Keratinocyte (primary cell): ENCODE data around the gene SYT9. TPM values are rescaled to one million over a fixed set of nuclear protein-coding genes. Genes with fewer than 3 reads are reported as not detected.

Experiments used
- DNase-seq: peaks from one replicate; pipeline ENCODE4 v3.0.0-alpha.2; 2011; ENCODE audit warnings: low read depth, missing footprints, low spot score
- FAIRE-seq: peaks from 2 replicates; lab custom pipeline; 2011; peaks lifted over from hg19 to GRCh38; lab: Jason Lieb, UNC
- H2AFZ ChIP-seq: 2 replicates; pipeline ENCODE4 v1.6.0; 2012; ENCODE audit warnings: low read length, control low read depth, inconsistent platforms; ENCODE audit not compliant: control insufficient read depth
- H3K27ac ChIP-seq: 2 replicates; pipeline ENCODE4 v1.5.1; 2011; ENCODE audit warnings: low read length; ENCODE audit not compliant: control insufficient read depth, insufficient read depth
- H3K27me3 ChIP-seq: 3 replicates; pipeline ENCODE4 v1.6.0; 2011; ENCODE audit warnings: low read length; ENCODE audit not compliant: control insufficient read depth, insufficient read depth; ENCODE audit errors: extremely low read depth
- H3K36me3 ChIP-seq, 2 experiments: 2 replicates in 1 of 2; 3 replicates in 1 of 2; pipeline ENCODE4 v1.5.1; 2011; ENCODE audit warnings: low read length in 2 of 2, mild to moderate bottlenecking in 1 of 2; ENCODE audit not compliant: control insufficient read depth in 2 of 2, insufficient read depth in 2 of 2; ENCODE audit errors: extremely low read depth in 1 of 2
- H3K4me1 ChIP-seq: 3 replicates; pipeline ENCODE4 v1.5.1; 2011; ENCODE audit warnings: low read length; ENCODE audit not compliant: control insufficient read depth, insufficient read depth; ENCODE audit errors: extremely low read depth
- H3K4me2 ChIP-seq: 3 replicates; pipeline ENCODE4 v1.6.0; 2011; ENCODE audit warnings: low read depth, low read length; ENCODE audit not compliant: control insufficient read depth, insufficient read depth; ENCODE audit errors: extremely low read depth
- H3K4me3 ChIP-seq, 3 experiments: fragments of 200-600 bp in 1 of 3; sonication (generic) in 1 of 3; 2 replicates in 2 of 3; 3 replicates in 1 of 3; pipeline ENCODE4 v1.5.1; 2011 to 2016; ENCODE audit warnings: low read length in 3 of 3, mild to moderate bottlenecking in 3 of 3, control low read depth in 2 of 3, inconsistent platforms in 1 of 3, low read depth in 1 of 3, mixed read lengths in 1 of 3, mixed run types in 1 of 3, moderate library complexity in 1 of 3; ENCODE audit not compliant: control insufficient read depth in 2 of 3, insufficient read depth in 2 of 3; ENCODE audit errors: extremely low read depth in 1 of 3
- H3K79me2 ChIP-seq: 2 replicates; pipeline ENCODE4 v1.6.0; 2012; ENCODE audit warnings: low read length; ENCODE audit not compliant: control insufficient read depth, insufficient read depth
- H3K9ac ChIP-seq: 3 replicates; pipeline ENCODE4 v1.6.0; 2011; ENCODE audit warnings: low read length; ENCODE audit not compliant: control insufficient read depth, insufficient read depth; ENCODE audit errors: extremely low read depth
- H3K9me1 ChIP-seq: 3 replicates; pipeline ENCODE4 v1.6.0; 2011; ENCODE audit warnings: low read length; ENCODE audit not compliant: control insufficient read depth, insufficient read depth; ENCODE audit errors: extremely low read depth
- H3K9me3 ChIP-seq: 2 replicates; pipeline ENCODE4 v1.5.1; 2012; ENCODE audit warnings: low read depth, low read length; ENCODE audit not compliant: control insufficient read depth
- H4K20me1 ChIP-seq: 3 replicates; pipeline ENCODE4 v1.6.0; 2011; ENCODE audit warnings: low read length; ENCODE audit not compliant: control insufficient read depth, insufficient read depth; ENCODE audit errors: extremely low read depth
- EZH2 ChIP-seq: IDR thresholded peaks from one replicate; pipeline ENCODE4 v1.6.1; 2012; ENCODE audit warnings: inconsistent platforms, mild to moderate bottlenecking, low read length, moderate library complexity
- dilution Hi-C: fragments of 300-500 bp; cut with MboI; formaldehyde crosslinking; loops from one replicate; pipeline ENCODE4 v1.7.0; 2020; ENCODE audit warnings: low sequenced_read_pairs; ENCODE audit not compliant: extremely low pct_ligation_motif_present
- polyA plus RNA-seq, 5 experiments: library from polyadenylated mRNA; depleted of rRNA in 3 of 5; stranded (reverse) in 3 of 5; stranded (forward) in 1 of 5; unstranded in 1 of 5; fragments of >200 nt; gene quantifications; 1 replicate in 1 of 5; 2 replicates in 3 of 5; 3 replicates in 1 of 5; pipeline versions ENCODE4 v1.2.1 to v1.2.3, GENCODE V29; 2011 to 2012; ENCODE audit warnings: missing spikeins in 2 of 5, low read depth in 1 of 5, low replicate concordance in 1 of 5
- TF ChIP-seq, protein P1 (sequence below), 3 experiments: IDR thresholded peaks in 1 of 3; conservative IDR thresholded peaks in 1 of 3; optimal IDR thresholded peaks in 1 of 3; 2 replicates in 2 of 3; 3 replicates in 1 of 3; pipeline versions ENCODE3 to v1.5.1; 2011; ENCODE audit warnings: low read length in 3 of 3, mild to moderate bottlenecking in 3 of 3, moderate library complexity in 2 of 3, control low read depth in 1 of 3, inconsistent platforms in 1 of 3; ENCODE audit not compliant: insufficient read depth in 2 of 3; ENCODE audit errors: extremely low read depth in 1 of 3

SYT9 gene
- polyA plus RNA-seq, 1 donor (not counting 4 experiments of a cell fraction or from before 2014, with no cell fraction given) = not detected

DNA sequence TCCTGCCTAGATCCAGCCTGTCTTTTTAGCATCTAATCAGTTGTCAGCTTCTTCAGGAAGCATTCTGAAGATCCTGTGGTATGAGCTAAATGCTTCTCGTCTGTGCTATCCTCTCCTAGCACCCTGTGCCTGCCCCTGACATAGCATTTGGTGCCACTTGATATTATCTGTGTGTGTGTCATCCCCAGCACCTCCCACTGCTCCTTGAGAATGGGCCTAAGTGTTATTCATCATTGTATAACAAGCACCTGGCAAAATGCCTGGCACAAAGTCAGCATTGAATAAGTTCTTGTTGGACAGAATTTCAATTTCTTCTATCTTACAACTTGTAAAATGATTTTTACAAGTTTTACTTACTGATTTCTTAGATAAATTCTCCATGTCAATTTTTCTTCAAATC, 205.5 kb downstream of the SYT9 start:
- no peak overlapping the region for H3K27ac ChIP-seq
- H4K20me1 ChIP-seq = no peaks in the 10 kb centered on the region
- no peak for TF ChIP-seq EZH2
- TF ChIP-seq, protein P1, sequence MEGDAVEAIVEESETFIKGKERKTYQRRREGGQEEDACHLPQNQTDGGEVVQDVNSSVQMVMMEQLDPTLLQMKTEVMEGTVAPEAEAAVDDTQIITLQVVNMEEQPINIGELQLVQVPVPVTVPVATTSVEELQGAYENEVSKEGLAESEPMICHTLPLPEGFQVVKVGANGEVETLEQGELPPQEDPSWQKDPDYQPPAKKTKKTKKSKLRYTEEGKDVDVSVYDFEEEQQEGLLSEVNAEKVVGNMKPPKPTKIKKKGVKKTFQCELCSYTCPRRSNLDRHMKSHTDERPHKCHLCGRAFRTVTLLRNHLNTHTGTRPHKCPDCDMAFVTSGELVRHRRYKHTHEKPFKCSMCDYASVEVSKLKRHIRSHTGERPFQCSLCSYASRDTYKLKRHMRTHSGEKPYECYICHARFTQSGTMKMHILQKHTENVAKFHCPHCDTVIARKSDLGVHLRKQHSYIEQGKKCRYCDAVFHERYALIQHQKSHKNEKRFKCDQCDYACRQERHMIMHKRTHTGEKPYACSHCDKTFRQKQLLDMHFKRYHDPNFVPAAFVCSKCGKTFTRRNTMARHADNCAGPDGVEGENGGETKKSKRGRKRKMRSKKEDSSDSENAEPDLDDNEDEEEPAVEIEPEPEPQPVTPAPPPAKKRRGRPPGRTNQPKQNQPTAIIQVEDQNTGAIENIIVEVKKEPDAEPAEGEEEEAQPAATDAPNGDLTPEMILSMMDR (optimal IDR thresholded peaks at IDR 0.05 in 1 of 3, IDR thresholded peaks at IDR 0.05 in 1 of 3, conservative IDR thresholded peaks at IDR 0.05 in 1 of 3; ENCODE audit: extremely low read depth in 1 of 3, insufficient read depth in 2 of 3, low read length in 3 of 3) = no peak
- dilution Hi-C loops = no loop called here
- DNase-seq = peak; percentile 61
- no peaks in the 10 kb centered on the region for H3K9me1 ChIP-seq
- no peak for FAIRE-seq
- H3K36me3 ChIP-seq = no peaks in the 10 kb centered on the region
- no peaks in the 10 kb centered on the region for H3K27me3 ChIP-seq
- H2AFZ ChIP-seq = no peak overlapping the region
- no peaks in the 10 kb centered on the region for H3K79me2 ChIP-seq
- H3K9ac ChIP-seq = no peak overlapping the region
- H3K4me3 ChIP-seq = no peak overlapping the region
- H3K9me3 ChIP-seq = no peaks in the 10 kb centered on the region
- no peaks in the 10 kb centered on the region for H3K4me1 ChIP-seq
- no peak overlapping the region for H3K4me2 ChIP-seq

- no peak for FAIRE-seq
These were observed 211.0 kb downstream of the SYT9 start for GRCh38 chr11:7462706-7463105.

More at GRCh38 chr11:7462706-7463105, 211.0 kb downstream of the SYT9 start:
- Histone ChIP-seq H3K27me3 (no peaks in the 10 kb centered on the region), H3K79me2 (no peaks in the 10 kb centered on the region), H3K4me3 (no peak overlapping the region), H4K20me1 (no peaks in the 10 kb centered on the region), H2AFZ (no peak overlapping the region), H3K9me3 (no peaks in the 10 kb centered on the region), H3K4me2 (no peak overlapping the region), H3K9ac (no peak overlapping the region), H3K27ac (no peak overlapping the region), H3K9me1 (no peaks in the 10 kb centered on the region), H3K4me1 (no peaks in the 10 kb centered on the region), H3K36me3 (no peaks in the 10 kb centered on the region)
- dilution Hi-C loops = no loop called here
- DNase-seq = no peak
- TF ChIP-seq, protein P1 (optimal IDR thresholded peaks at IDR 0.05 in 1 of 3, IDR thresholded peaks at IDR 0.05 in 1 of 3, conservative IDR thresholded peaks at IDR 0.05 in 1 of 3; ENCODE audit: extremely low read depth in 1 of 3, insufficient read depth in 2 of 3, low read length in 3 of 3) = no peak
- TF ChIP-seq EZH2 = no peak
